Stimulated activated CD8-positive, alpha-beta memory T cell treated with anti-CD3 and anti-CD28 coated beads, Interleukin-2, amount 100 ng/mL, for 1 hour (primary cell): ENCODE results near the gene OR5K3.

Source experiments
- DNase-seq, 2 donors: peaks; one replicate each; pipeline ENCODE4 v3.0.0-alpha.2; 2020; ENCODE audit warnings: low read depth in 2 of 2

OR5K3 gene

DNA sequence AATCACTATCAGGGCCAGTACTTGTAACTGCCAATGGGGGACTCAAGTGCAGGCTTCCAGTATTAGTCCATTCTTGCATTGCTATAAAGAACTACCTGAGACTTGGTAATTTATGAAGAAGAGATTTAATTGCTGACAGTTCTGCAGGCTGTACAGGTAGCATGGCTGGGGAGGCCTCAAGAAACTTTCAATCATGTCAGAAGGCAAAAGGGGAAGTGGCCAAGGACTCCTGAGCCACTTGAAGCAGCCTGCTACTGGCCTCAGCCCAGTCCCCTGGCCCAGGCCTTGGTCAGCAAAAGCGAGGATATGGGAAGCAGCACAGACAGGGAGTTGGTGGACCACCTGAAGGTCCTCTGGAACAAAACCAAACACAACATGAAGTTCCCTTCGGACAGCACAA, 43.3 kb downstream of the OR5K3 start:
- DNase-seq: no peak

DNA sequence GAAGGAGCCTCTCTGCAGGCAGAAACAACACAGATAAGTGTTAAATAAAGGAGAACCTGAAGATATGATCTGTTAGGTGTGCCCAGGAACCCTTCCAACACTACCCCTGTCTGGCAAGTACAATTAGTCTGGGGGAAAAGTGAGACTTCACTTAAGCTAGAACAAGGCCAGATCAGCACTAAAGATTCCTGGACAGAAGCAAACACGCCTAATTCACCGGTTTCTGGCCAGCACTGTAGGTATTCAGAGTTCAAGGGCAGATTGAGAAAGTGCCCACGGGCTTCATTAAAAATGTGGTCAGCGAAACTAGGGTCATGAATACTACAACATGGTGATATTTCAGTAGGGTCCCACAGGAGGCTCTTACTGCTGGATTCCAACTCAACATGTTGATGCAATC, 43.9 kb downstream of the OR5K3 start:
- no peak for DNase-seq

DNA sequence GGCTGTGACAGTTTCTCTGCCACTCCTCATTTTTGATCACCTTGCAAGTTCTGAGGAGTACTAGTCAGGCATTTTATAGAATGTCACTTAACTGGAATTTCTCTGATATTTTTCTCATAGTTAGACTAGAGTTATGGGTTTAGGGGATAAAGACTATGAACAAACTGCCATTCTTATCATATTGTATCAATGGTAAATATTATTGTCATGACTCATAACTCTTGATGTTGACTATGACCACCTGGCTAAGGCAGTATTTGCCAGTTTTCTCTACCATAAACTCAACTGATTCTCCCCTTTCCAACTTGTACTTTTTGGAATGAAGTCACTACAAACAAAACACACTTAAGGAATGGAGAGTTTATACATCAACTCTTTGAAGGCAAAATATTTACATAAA, 49.8 kb downstream of the OR5K3 start:
- no peak for DNase-seq
